ENCODE measurements around the gene NEIL1. TPM values are rescaled to one million over a fixed set of nuclear protein-coding genes. Genes with fewer than 3 reads are reported as not detected.
"Not testable (repeated sequence)": the region's sequence is repeated elsewhere in the genome, so short reads cannot be mapped to it uniquely, and the experiment has no call there.

Gene NEIL1
- total and polyA plus RNA-seq, 2 donors (not counting 3 experiments of a cell fraction or from before 2014, with no cell fraction given): 29.5 TPM

GRCh38 chr15:75314552-75315290 lies 32.1 kb upstream of the NEIL1 start:
- Histone ChIP-seq H3K27ac (ENCODE audit: insufficient read depth, low read depth, low read length) (no peak overlapping the region), H3K9ac (replicated peaks; ENCODE audit: extremely low read depth, insufficient read depth, low read length) (no peak overlapping the region), H3K79me2 (ENCODE audit: control insufficient read depth, insufficient read depth, low read length) (no peaks in the 10 kb centered on the region), H3K9me3 (replicated peaks; ENCODE audit: control insufficient read depth, insufficient read depth, low read length) (no peaks in the 10 kb centered on the region), H4K20me1 (replicated peaks; ENCODE audit: control insufficient read depth, extremely low read depth, insufficient read depth, low read length) (no peaks in the 10 kb centered on the region), H3K4me2 (ENCODE audit: insufficient read depth, low read length) (no peak overlapping the region), H2AFZ (ENCODE audit: low read depth, low read length) (no peak overlapping the region), H3K27me3 (ENCODE audit: control insufficient read depth in 2 of 2, insufficient read depth in 2 of 2, low read length in 2 of 2) (peaks cover 5 to 7% of the 10 kb centered on the region in 2 experiments), H3K9me1 (replicated peaks; ENCODE audit: control insufficient read depth, extremely low read depth, insufficient read depth, low read length) (no peaks in the 10 kb centered on the region), H3K36me3 (ENCODE audit: control insufficient read depth in 2 of 2, extremely low read depth in 1 of 2, insufficient read depth in 2 of 2, low read length in 2 of 2) (no peaks in the 10 kb centered on the region), H3K4me1 (ENCODE audit: control insufficient read depth, extremely low read depth, insufficient read depth, low read length) (no peaks in the 10 kb centered on the region), H3K4me3 (replicated peaks in 1 of 3; ENCODE audit: insufficient read depth in 1 of 3, low read depth in 1 of 3, low read length in 3 of 3) (no peak overlapping the region)
- dilution Hi-C loops (cut with MboI; ENCODE audit: extremely low pct_ligation_motif_present, low sequenced_read_pairs) (no loop called here), intact Hi-C loops (cut with micrococcal nuclease) (no loop called here)
- ChIA-PET CTCF (no interaction called here), POLR2A (no interaction called here)
- BruUV-seq (replicated peaks): no TSS peak
- TF ChIP-seq CTCF (IDR thresholded peaks at IDR 0.05; ENCODE audit: extremely low read depth in 1 of 2, insufficient read depth in 1 of 2, low read depth in 1 of 2, low read length in 2 of 2) (no peak), FOS (IDR thresholded peaks at IDR 0.05; ENCODE audit: borderline replicate concordance, insufficient read depth, low read length) (no peak), EZH2 (IDR thresholded peaks at IDR 0.05; ENCODE audit: borderline replicate concordance, low read depth, low read length, severe bottlenecking) (no peak), MAX (IDR thresholded peaks at IDR 0.05; ENCODE audit: insufficient read depth, insufficient read length) (no peak), POLR2AphosphoS5 (IDR thresholded peaks at IDR 0.05; ENCODE audit: insufficient read depth, low read depth, low read length) (no peak), JUN (IDR thresholded peaks at IDR 0.05; ENCODE audit: borderline replicate concordance, insufficient read depth, insufficient read length, low read depth) (no peak), POLR2A (IDR thresholded peaks at IDR 0.05; ENCODE audit: low read depth, low read length) (no peak), GATA2 (IDR thresholded peaks at IDR 0.05; ENCODE audit: insufficient read depth, insufficient read length, low read depth, low read length) (no peak), MYC (IDR thresholded peaks at IDR 0.05; ENCODE audit: low read depth, low read length) (no peak)
- FAIRE-seq: no peak
- DNase-seq (ENCODE audit: low read depth, low spot score): no peak

- H3K4me2 ChIP-seq (ENCODE audit: insufficient read depth, low read length); H3K4me3 ChIP-seq (replicated peaks in 1 of 3; ENCODE audit: insufficient read depth in 1 of 3, low read depth in 1 of 3, low read length in 3 of 3); H2AFZ ChIP-seq (ENCODE audit: low read depth, low read length); POLR2A ChIA-PET; intact Hi-C loops (cut with micrococcal nuclease); BruUV-seq (replicated peaks); H3K79me2 ChIP-seq (ENCODE audit: control insufficient read depth, insufficient read depth, low read length); H3K9me1 ChIP-seq (replicated peaks; ENCODE audit: control insufficient read depth, extremely low read depth, insufficient read depth, low read length); CTCF ChIA-PET; FAIRE-seq; dilution Hi-C loops (cut with MboI; ENCODE audit: extremely low pct_ligation_motif_present, low sequenced_read_pairs); H4K20me1 ChIP-seq (replicated peaks; ENCODE audit: control insufficient read depth, extremely low read depth, insufficient read depth, low read length); H3K27me3 ChIP-seq (ENCODE audit: control insufficient read depth in 2 of 2, insufficient read depth in 2 of 2, low read length in 2 of 2); DNase-seq (ENCODE audit: low read depth, low spot score); H3K9me3 ChIP-seq (replicated peaks; ENCODE audit: control insufficient read depth, insufficient read depth, low read length); H3K4me1 ChIP-seq (ENCODE audit: control insufficient read depth, extremely low read depth, insufficient read depth, low read length); H3K36me3 ChIP-seq (ENCODE audit: control insufficient read depth in 2 of 2, extremely low read depth in 1 of 2, insufficient read depth in 2 of 2, low read length in 2 of 2); H3K27ac ChIP-seq (ENCODE audit: insufficient read depth, low read depth, low read length); H3K9ac ChIP-seq (replicated peaks; ENCODE audit: extremely low read depth, insufficient read depth, low read length): not testable (repeated sequence)
Measured at GRCh38 chr15:75319231-75319897, 27.5 kb upstream of the NEIL1 start.

Measured in endothelial cell of umbilical vein (primary cell).